BE2C (cell line): Measurements from ENCODE around the gene MS4A5.

Experiments used
- DNase-seq: peaks from one replicate; pipeline ENCODE4 v3.0.0-alpha.2; 2020
- H3K27me3 ChIP-seq: fragments of 250-450 bp; sonication (Bioruptor Pico); 2 replicates; pipeline ENCODE4 v1.5.1; 2020; ENCODE audit warnings: mild to moderate bottlenecking
- H3K36me3 ChIP-seq: fragments of 250-450 bp; sonication (Bioruptor Pico); 2 replicates; pipeline ENCODE4 v1.5.1; 2020; ENCODE audit warnings: mild to moderate bottlenecking
- H3K4me1 ChIP-seq: fragments of 250-450 bp; sonication (Bioruptor Pico); 2 replicates; pipeline ENCODE4 v1.5.1; 2020
- H3K4me3 ChIP-seq: 2 replicates; pipeline ENCODE4 v1.5.1; 2011; ENCODE audit warnings: low read depth, low read length
- H3K9me3 ChIP-seq: fragments of 250-450 bp; sonication (Bioruptor Pico); 2 replicates; pipeline ENCODE4 v1.5.1; 2020
- TF ChIP-seq, protein P1 (sequence below): IDR thresholded peaks from 2 replicates; pipeline ENCODE4 v1.5.1; 2012; ENCODE audit warnings: mild to moderate bottlenecking, low read depth, low read length

The MS4A5 gene

DNA sequence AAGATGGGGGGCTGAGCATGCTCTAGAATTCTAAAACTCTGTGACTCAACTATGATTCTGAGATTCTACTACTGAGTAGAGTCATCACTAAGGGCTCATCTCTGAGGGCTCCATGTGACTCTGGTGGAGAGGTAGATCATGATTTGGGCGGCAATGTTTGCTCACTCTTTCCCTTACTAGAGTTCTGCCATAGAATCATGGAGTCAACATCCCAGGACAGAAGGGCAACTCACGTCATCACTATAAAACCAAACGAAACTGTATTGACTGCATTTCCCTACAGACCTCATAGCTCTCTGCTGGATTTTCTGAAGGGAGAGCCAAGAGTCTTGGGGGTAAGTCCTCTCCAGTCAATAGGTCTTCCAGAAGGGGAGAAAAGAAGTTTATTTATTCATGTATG is 33.0 kb upstream of the MS4A5 start, which contains the start of gene MS4A14:
Gene MS4A14 (plus strand): TSS at position 78 of the 400 bp plus-strand sequence. CDS start 120 bp downstream, at position 198.
- TF ChIP-seq, protein P1, sequence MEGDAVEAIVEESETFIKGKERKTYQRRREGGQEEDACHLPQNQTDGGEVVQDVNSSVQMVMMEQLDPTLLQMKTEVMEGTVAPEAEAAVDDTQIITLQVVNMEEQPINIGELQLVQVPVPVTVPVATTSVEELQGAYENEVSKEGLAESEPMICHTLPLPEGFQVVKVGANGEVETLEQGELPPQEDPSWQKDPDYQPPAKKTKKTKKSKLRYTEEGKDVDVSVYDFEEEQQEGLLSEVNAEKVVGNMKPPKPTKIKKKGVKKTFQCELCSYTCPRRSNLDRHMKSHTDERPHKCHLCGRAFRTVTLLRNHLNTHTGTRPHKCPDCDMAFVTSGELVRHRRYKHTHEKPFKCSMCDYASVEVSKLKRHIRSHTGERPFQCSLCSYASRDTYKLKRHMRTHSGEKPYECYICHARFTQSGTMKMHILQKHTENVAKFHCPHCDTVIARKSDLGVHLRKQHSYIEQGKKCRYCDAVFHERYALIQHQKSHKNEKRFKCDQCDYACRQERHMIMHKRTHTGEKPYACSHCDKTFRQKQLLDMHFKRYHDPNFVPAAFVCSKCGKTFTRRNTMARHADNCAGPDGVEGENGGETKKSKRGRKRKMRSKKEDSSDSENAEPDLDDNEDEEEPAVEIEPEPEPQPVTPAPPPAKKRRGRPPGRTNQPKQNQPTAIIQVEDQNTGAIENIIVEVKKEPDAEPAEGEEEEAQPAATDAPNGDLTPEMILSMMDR, result no peak
- no peak for DNase-seq
- Histone ChIP-seq H3K4me3 (no peak within 1 kb of the TSS), H3K4me1 (no peaks in the 10 kb centered on the region), H3K36me3 (no peaks in the 10 kb centered on the region), H3K27me3 (no peaks in the 10 kb centered on the region), H3K9me3 (no peaks in the 10 kb centered on the region)

DNA sequence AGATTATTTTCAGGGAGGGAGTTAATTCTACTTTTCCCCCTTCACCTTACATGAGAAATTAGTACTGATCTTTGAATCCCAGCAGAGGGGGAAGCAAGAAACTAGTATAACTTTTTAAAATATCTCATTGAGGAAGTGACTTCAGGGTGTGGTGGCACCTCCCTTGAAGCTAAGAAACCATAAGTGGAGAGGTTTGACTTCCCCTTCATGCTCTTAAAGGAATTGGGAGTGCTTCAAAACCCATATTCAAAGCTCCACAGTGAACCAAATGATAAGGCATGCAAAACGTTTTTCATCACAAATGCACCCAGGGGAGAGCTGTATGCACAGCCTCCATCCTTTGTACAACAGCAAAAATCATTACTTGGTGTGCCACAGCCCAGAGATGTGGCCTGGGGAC is 32.6 kb upstream of the MS4A5 start:
- H3K4me3 ChIP-seq, result no peak overlapping the region
- H3K27me3 ChIP-seq, result no peaks in the 10 kb centered on the region
- no peak for DNase-seq
- no peaks in the 10 kb centered on the region for H3K9me3 ChIP-seq
- H3K4me1 ChIP-seq, result no peaks in the 10 kb centered on the region
- no peaks in the 10 kb centered on the region for H3K36me3 ChIP-seq
- TF ChIP-seq, protein P1, result no peak

DNA sequence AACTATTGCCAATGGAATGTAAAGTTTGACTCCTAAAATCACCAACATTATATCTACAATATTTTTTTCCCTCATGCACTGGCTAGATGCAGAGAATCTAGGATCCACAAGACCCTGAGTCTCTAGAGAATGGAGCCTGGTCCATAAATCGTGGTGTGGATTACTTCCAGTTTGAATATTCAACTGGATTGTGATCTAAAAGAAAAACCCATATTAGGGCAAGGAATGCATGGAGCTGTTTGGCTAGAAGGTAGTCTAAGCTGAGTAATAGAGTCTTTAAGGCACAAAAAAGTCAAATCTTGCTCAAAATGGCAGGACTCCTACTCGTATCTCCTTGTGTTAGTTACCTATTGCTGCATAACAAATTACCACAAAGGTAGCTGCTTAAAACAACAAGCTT is 9.4 kb upstream of the MS4A5 start:
- no peaks in the 10 kb centered on the region for H3K4me1 ChIP-seq
- H3K9me3 ChIP-seq, result no peaks in the 10 kb centered on the region
- no peak for DNase-seq
- no peaks in the 10 kb centered on the region for H3K36me3 ChIP-seq
- no peak overlapping the region for H3K4me3 ChIP-seq
- no peaks in the 10 kb centered on the region for H3K27me3 ChIP-seq
- TF ChIP-seq, protein P1, result no peak

DNA sequence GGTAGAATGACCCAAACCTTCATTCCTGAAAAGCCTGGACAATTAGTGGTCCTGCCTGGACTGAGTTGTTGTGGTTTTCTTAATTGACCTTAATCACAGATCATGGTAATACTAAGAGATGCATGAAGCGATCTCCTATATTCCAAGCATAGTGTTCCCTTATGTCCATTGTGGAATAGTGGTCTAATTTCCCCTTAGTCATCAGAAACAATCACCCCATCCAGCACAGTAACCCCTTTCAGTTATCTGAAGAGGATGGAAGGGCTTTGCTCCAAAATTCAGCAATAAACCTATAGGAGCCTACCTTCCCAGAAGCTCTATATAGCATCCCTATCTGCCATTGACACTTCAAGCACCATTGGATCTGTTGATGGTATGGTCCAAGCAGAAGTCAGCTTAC is 6.8 kb upstream of the MS4A5 start:
- TF ChIP-seq, protein P1, result no peak
- H3K27me3 ChIP-seq, result no peaks in the 10 kb centered on the region
- no peak overlapping the region for H3K4me3 ChIP-seq
- no peaks in the 10 kb centered on the region for H3K36me3 ChIP-seq
- no peaks in the 10 kb centered on the region for H3K9me3 ChIP-seq
- H3K4me1 ChIP-seq, result no peaks in the 10 kb centered on the region
- no peak for DNase-seq

DNA sequence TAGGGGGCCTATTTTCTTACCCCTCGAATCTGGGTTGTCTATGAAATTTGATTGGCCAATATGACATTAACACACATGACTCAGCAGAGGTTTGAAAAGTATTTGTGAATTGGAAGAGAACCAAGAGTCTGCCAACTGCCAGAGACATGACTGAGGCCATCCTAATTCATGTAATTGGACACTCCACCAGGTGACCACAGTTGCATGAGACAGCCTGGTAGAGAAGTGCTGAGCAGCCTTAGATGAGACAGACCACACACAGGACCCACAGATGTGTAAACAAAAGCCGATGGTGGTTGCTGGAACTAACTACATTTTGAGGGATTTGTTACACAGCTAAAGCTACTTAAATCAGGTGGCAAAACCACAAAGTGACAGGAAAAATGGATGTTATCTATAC is 855 bp upstream of the MS4A5 start:
- Histone ChIP-seq H3K9me3 (no peaks in the 10 kb centered on the region), H3K4me3 (no peak overlapping the region), H3K27me3 (no peaks in the 10 kb centered on the region), H3K4me1 (no peaks in the 10 kb centered on the region), H3K36me3 (no peaks in the 10 kb centered on the region)
- no peak for DNase-seq
- TF ChIP-seq, protein P1, result no peak

DNA sequence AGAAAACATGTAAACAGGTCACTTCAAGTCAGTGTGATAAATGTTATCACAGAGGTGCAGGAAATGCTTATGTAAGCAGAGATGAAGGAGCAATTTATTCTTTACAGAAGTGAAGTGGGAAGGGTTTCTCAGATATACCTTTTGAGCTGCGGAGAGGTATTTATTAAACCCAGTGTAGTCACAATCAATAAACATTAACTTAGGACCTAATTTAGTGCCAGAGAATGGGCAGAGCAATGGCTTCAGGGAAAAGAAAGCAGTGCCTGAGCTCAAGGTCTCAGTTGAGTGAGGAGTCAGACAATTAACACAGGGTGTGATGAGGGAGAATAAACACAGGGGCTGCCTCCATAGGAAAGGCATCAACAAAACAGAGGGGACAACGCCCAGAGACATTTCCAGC is 1.9 kb downstream of the MS4A5 start:
- TF ChIP-seq, protein P1, result no peak
- H3K4me3 ChIP-seq, result no peak overlapping the region
- H3K27me3 ChIP-seq, result no peaks in the 10 kb centered on the region
- no peaks in the 10 kb centered on the region for H3K9me3 ChIP-seq
- no peaks in the 10 kb centered on the region for H3K4me1 ChIP-seq
- DNase-seq, result no peak
- no peaks in the 10 kb centered on the region for H3K36me3 ChIP-seq
